HG03439 (cell line): Measurements from ENCODE around the gene PNMA8A.
"Not testable (repeated sequence)": the region's sequence is repeated elsewhere in the genome, so short reads cannot be mapped to it uniquely, and the experiment has no call there.

Experiments used
- ATAC-seq: cut with Tn5 transposase; IDR thresholded peaks from one replicate; pipeline ENCODE4 v1.9.1; 2021; ENCODE audit warnings: mild to moderate bottlenecking, moderate library complexity; ENCODE audit not compliant: unreplicated experiment

PNMA8A gene

GRCh38 chr19:46466536-46467196 is 4.7 kb downstream of the PNMA8A start:
- no peak for ATAC-seq

- no peak for ATAC-seq
Measured at GRCh38 chr19:46463516-46463915, 7.8 kb downstream of the PNMA8A start.

- ATAC-seq, result no peak
Measured at GRCh38 chr19:46461537-46461936, 9.8 kb downstream of the PNMA8A start.

- no peak for ATAC-seq
Measured at GRCh38 chr19:46460981-46461380, 10.4 kb downstream of the PNMA8A start.

- ATAC-seq, result no peak
Measured at GRCh38 chr19:46460055-46460454, 11.3 kb downstream of the PNMA8A start.

- ATAC-seq, result no peak
Measured at GRCh38 chr19:46456930-46457329, 14.4 kb downstream of the PNMA8A start.

- ATAC-seq, result no peak
Measured at GRCh38 chr19:46454244-46454643, 17.1 kb downstream of the PNMA8A start.

- ATAC-seq, result no peak
Measured at GRCh38 chr19:46453661-46454060, 17.7 kb downstream of the PNMA8A start.

- ATAC-seq, result no peak
Measured at GRCh38 chr19:46452186-46452585, 19.2 kb downstream of the PNMA8A start.

- ATAC-seq, result no peak
Measured at GRCh38 chr19:46451352-46451751, 20.0 kb downstream of the PNMA8A start.

- ATAC-seq, result no peak
Measured at GRCh38 chr19:46450737-46451136, 20.6 kb downstream of the PNMA8A start.

GRCh38 chr19:46449228-46449627 is 22.1 kb downstream of the PNMA8A start:
- ATAC-seq, result no peak

GRCh38 chr19:46448601-46449000 is 22.8 kb downstream of the PNMA8A start:
- ATAC-seq, result no peak

- ATAC-seq, result no peak
Measured at GRCh38 chr19:46447824-46448223, 23.5 kb downstream of the PNMA8A start.

GRCh38 chr19:46447006-46447405 is 24.4 kb downstream of the PNMA8A start:
- no peak for ATAC-seq

GRCh38 chr19:46446021-46446420 is 25.3 kb downstream of the PNMA8A start:
- no peak for ATAC-seq

GRCh38 chr19:46442808-46443450 is 28.4 kb downstream of the PNMA8A start:
- no peak for ATAC-seq

GRCh38 chr19:46441866-46442265 is 29.5 kb downstream of the PNMA8A start:
- ATAC-seq, result no peak

- not testable (repeated sequence) for ATAC-seq
Measured at GRCh38 chr19:46435689-46436088, 35.7 kb downstream of the PNMA8A start.

- ATAC-seq, result no peak
Measured at GRCh38 chr19:46435009-46435408, 36.4 kb downstream of the PNMA8A start.

- not testable (repeated sequence) for ATAC-seq
Measured at GRCh38 chr19:46433470-46433869, 37.9 kb downstream of the PNMA8A start.

- no peak for ATAC-seq
Measured at GRCh38 chr19:46431824-46432223, 39.5 kb downstream of the PNMA8A start.

GRCh38 chr19:46429999-46430398 is 41.4 kb downstream of the PNMA8A start:
- no peak for ATAC-seq
